Transverse colon (tissue), 4 donors: ENCODE measurements around the gene MYO7B.

Source experiments
- EP300 ChIP-seq: sonication (generic); formaldehyde crosslinking; IDR thresholded peaks from one replicate; pipeline ENCODE4 v1.6.1; 2017; ENCODE audit warnings: antibody characterized with exemption, low read depth
- POLR2A ChIP-seq: fragments of 450-650 bp; IDR thresholded peaks from one replicate; pipeline ENCODE4 v1.6.1; 2016; ENCODE audit warnings: antibody characterized with exemption, mild to moderate bottlenecking, moderate library complexity
- POLR2AphosphoS5 ChIP-seq, 3 donors: sonication (generic); formaldehyde crosslinking; IDR thresholded peaks; one replicate each; pipeline ENCODE4 v1.6.1; 2016; ENCODE audit warnings: antibody characterized with exemption in 3 of 3
- TF ChIP-seq, protein P1 (sequence below), 5 experiments: fragments of 200-600 bp in 3 of 5; fragments of 450-650 bp in 2 of 5; sonication (generic) in 3 of 5; IDR thresholded peaks; 1 replicate in 2 of 5; 2 replicates in 3 of 5; pipeline ENCODE4 v1.5.1; 2016 to 2017; ENCODE audit warnings: antibody characterized with exemption in 5 of 5, inconsistent platforms in 3 of 5, mild to moderate bottlenecking in 2 of 5, moderate library complexity in 1 of 5

DNA sequence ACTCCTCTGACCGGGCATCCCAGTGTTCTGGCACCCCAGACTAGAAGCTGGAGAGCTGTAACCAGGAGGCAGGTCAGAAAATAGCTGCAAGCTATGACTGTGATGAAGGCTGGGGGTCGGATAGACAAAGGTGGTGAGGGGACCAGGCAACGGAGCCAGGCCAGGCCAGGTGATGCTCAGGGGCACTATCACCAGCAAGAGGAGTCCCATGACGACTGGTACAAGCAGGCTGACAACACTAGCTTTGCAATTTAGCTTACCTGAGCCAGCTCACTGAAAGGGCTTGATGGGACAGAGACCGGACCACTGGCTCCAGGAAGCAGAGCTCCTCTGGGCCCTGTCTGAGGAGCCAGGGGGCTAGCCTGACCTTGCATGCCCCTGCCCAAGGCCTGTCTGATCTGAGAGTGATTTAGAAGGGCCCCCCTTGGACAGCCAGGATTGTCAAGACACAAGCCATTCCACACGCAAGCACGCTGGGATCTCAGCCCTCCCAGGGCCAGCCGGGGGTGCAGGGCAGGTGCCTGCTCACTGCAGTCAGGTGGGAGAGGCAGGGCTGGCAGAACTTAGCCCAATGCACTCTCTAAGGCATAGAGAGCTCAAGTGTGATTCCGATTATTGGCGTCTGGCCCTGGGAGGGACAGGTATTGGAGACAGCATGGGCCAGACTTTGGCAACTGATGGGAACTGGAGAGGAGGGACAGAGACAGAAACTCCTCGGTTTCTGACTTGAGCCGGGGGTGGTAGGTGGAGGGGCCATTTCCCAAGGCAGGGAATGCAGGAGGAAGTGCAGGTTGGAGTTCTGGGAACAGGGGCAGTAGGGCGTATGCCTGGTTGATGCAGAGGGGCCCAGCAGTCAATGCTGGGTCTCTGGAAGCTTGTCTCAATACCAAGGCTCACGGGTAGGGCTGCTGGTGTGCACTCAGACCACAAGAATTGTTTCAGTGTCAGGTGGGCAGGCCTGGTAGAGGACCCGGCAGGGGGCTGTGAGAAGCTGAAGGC is 47.7 kb downstream of the MYO7B start:
- TF ChIP-seq, protein P1, sequence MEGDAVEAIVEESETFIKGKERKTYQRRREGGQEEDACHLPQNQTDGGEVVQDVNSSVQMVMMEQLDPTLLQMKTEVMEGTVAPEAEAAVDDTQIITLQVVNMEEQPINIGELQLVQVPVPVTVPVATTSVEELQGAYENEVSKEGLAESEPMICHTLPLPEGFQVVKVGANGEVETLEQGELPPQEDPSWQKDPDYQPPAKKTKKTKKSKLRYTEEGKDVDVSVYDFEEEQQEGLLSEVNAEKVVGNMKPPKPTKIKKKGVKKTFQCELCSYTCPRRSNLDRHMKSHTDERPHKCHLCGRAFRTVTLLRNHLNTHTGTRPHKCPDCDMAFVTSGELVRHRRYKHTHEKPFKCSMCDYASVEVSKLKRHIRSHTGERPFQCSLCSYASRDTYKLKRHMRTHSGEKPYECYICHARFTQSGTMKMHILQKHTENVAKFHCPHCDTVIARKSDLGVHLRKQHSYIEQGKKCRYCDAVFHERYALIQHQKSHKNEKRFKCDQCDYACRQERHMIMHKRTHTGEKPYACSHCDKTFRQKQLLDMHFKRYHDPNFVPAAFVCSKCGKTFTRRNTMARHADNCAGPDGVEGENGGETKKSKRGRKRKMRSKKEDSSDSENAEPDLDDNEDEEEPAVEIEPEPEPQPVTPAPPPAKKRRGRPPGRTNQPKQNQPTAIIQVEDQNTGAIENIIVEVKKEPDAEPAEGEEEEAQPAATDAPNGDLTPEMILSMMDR (IDR thresholded peaks at IDR 0.05): no peak
- TF ChIP-seq EP300 (no peak), POLR2AphosphoS5 (IDR thresholded peaks at IDR 0.05) (no peak), POLR2A (no peak)
